GM12878 (cell line): ENCODE data around the gene GLG1. TPM values are rescaled to one million over a fixed set of nuclear protein-coding genes. Genes with fewer than 3 reads are reported as not detected.

Experiments
- ATAC-seq: fragments of 200-7000 bp; cut with Tn5 transposase; 3 replicates; pipeline ENCODE4 v1.9.1; 2020; ENCODE audit warnings: mild to moderate bottlenecking, moderate library complexity
- BruUV-seq: library from RNA; stranded (reverse); fragments of 400-500 nt; replicated peaks from 2 replicates; lab custom pipeline; 2021; lab: Mats Ljungman, UMichigan
- CTCF ChIA-PET: fragments of 300-600 bp; sonication (Branson Sonifier 250); formaldehyde crosslinking; extraction: SDS; loops from one replicate; lab custom pipeline; 2021; ENCODE audit warnings: inconsistent platforms; lab: Yijun Ruan, JAX
- POLR2A ChIA-PET: fragments of 350-600 bp; formaldehyde crosslinking; extraction: SDS; loops from one replicate; lab custom pipeline; 2021; ENCODE audit warnings: inconsistent platforms; lab: Charles Lee
- RAD21 ChIA-PET: fragments of 300-600 bp; sonication (Branson Sonifier 250); formaldehyde crosslinking; loops from one replicate; lab custom pipeline; 2023; ENCODE audit warnings: antibody characterized with exemption; ENCODE audit not compliant: unreplicated experiment; lab: Charles Lee
- SMC1A ChIA-PET: fragments of 300-600 bp; sonication (Branson Sonifier 250); formaldehyde crosslinking; loops from one replicate; lab custom pipeline; 2023; ENCODE audit not compliant: unreplicated experiment, uncharacterized antibody; lab: Charles Lee
- DNase-seq: peaks from one replicate; pipeline ENCODE4 v3.0.0-alpha.2; 2011; ENCODE audit warnings: low read depth, low spot score
- FAIRE-seq: peaks from 3 replicates; lab custom pipeline; 2011; peaks lifted over from hg19 to GRCh38; lab: Jason Lieb, UNC
- H2AFZ ChIP-seq: 2 replicates; pipeline ENCODE4 v1.6.0; 2011; ENCODE audit warnings: low read depth, low read length, control low read depth; ENCODE audit not compliant: control insufficient read depth
- H3K27ac ChIP-seq: 2 replicates; pipeline ENCODE4 v1.5.1; 2011; ENCODE audit warnings: control low read depth; ENCODE audit not compliant: control insufficient read depth, insufficient read depth
- H3K27me3 ChIP-seq, 2 experiments: replicated peaks in 1 of 2; 2 replicates each; pipeline versions ENCODE4 v1.6.0 to v1.6.1; 2011; ENCODE audit warnings: low read length in 1 of 2; ENCODE audit not compliant: control insufficient read depth in 2 of 2, insufficient read depth in 2 of 2
- H3K36me3 ChIP-seq, 2 experiments: 2 replicates each; pipeline ENCODE4 v1.5.1; 2011; ENCODE audit warnings: low read length in 1 of 2; ENCODE audit not compliant: control insufficient read depth in 2 of 2, insufficient read depth in 2 of 2
- H3K4me1 ChIP-seq: 2 replicates; pipeline ENCODE4 v1.6.1; 2011; ENCODE audit warnings: mild to moderate bottlenecking, low read length, moderate library complexity, mixed read lengths; ENCODE audit not compliant: control insufficient read depth, insufficient read depth
- H3K4me2 ChIP-seq: 2 replicates; pipeline ENCODE4 v1.6.0; 2011; ENCODE audit warnings: control low read depth; ENCODE audit not compliant: control insufficient read depth, insufficient read depth
- H3K4me3 ChIP-seq: fragments of 200-600 bp; sonication (generic); 2 replicates; pipeline ENCODE4 v1.5.1; 2016
- H3K79me2 ChIP-seq: 2 replicates; pipeline ENCODE4 v1.6.0; 2011; ENCODE audit warnings: low read length; ENCODE audit not compliant: control insufficient read depth, insufficient read depth
- H3K9ac ChIP-seq: 2 replicates; pipeline ENCODE4 v1.8.0; 2011; ENCODE audit warnings: low read length, control low read depth, mixed read lengths; ENCODE audit not compliant: control insufficient read depth, insufficient read depth
- H3K9me3 ChIP-seq: replicated peaks from 3 replicates; pipeline ENCODE4 v1.5.1; 2011; ENCODE audit warnings: mild to moderate bottlenecking, low read length; ENCODE audit not compliant: control insufficient read depth, insufficient read depth
- H4K20me1 ChIP-seq: 2 replicates; pipeline ENCODE4 v1.6.0; 2011; ENCODE audit not compliant: control insufficient read depth, insufficient read depth
- CEBPB ChIP-seq, 2 experiments: fragments of 150-350 bp in 1 of 2; IDR thresholded peaks; 2 replicates each; pipeline ENCODE4 v1.6.1; 2012 to 2014; ENCODE audit warnings: low read depth in 2 of 2, low read length in 2 of 2, borderline replicate concordance in 1 of 2, inconsistent platforms in 1 of 2
- CREB1 ChIP-seq: IDR thresholded peaks from 2 replicates; pipeline ENCODE4 v1.6.1; 2012; ENCODE audit warnings: low read depth, mild to moderate bottlenecking, inconsistent platforms
- GATAD2B ChIP-seq: fragments of 450-650 bp; conservative IDR thresholded peaks from 2 replicates; pipeline ENCODE4 v1.6.1; 2017; ENCODE audit warnings: low read depth, mild to moderate bottlenecking, moderate library complexity
- HDAC2 ChIP-seq: fragments of 200-600 bp; sonication (generic); IDR thresholded peaks from 2 replicates; pipeline ENCODE4 v1.6.1; 2017
- IKZF1 ChIP-seq: fragments of 450-650 bp; conservative IDR thresholded peaks from 2 replicates; pipeline ENCODE4 v1.6.1; 2017; ENCODE audit warnings: antibody characterized with exemption, mild to moderate bottlenecking
- RUNX3 ChIP-seq: IDR thresholded peaks from 2 replicates; pipeline ENCODE4 v1.6.1; 2012; ENCODE audit warnings: low read length, inconsistent platforms
- SMC3 ChIP-seq: IDR thresholded peaks from 2 replicates; pipeline ENCODE4 v1.6.1; 2011; ENCODE audit warnings: low read length, improper control_type of control experiment, borderline replicate concordance
- SPI1 ChIP-seq: IDR thresholded peaks from 2 replicates; pipeline ENCODE4 v1.6.1; 2011; ENCODE audit warnings: low read depth, mild to moderate bottlenecking, low read length, moderate library complexity, borderline replicate concordance; ENCODE audit not compliant: insufficient read depth
- TCF3 ChIP-seq: IDR thresholded peaks from 2 replicates; pipeline ENCODE4 v1.6.1; 2012; ENCODE audit warnings: low read depth, mild to moderate bottlenecking, low read length, borderline replicate concordance; ENCODE audit not compliant: insufficient read depth
- WGBS: methylation state at CpG from one replicate; pipeline ENCODE4 v1.1.6; 2016; ENCODE audit warnings: low lambda C conversion rate; ENCODE audit not compliant: insufficient replicate concordance, insufficient coverage; ENCODE audit errors: missing lambda C conversion rate; 5-methylcytosine and 5-hydroxymethylcytosine counted together
- in situ Hi-C: fragments of 300-500 bp; cut with MboI; formaldehyde crosslinking; loops from 9 replicates; pipeline ENCODE4 v1.14.3; 2018; ENCODE audit warnings: mixed read lengths
- intact Hi-C: fragments of 100-400 bp; cut with micrococcal nuclease; formaldehyde crosslinking; loops from one replicate; pipeline ENCODE4 v1.14.2; 2022; ENCODE audit not compliant: unreplicated experiment
- polyA plus RNA-seq, 11 experiments: library from polyadenylated mRNA; depleted of rRNA in 4 of 11; unstranded in 6 of 11; stranded (reverse) in 5 of 11; fragments of >200 nt; fragmentation: Nextera tagmentation in 4 of 11; fragmentation: Illumina TruSeq in 1 of 11; extraction: Ambion mirVana in 4 of 11; extraction: Trizol in 1 of 11; gene quantifications; 1 replicate in 1 of 11; 2 replicates in 10 of 11; pipeline versions ENCODE4 v1.2.1 to v1.2.3, GENCODE V29; 2011 to 2016; ENCODE audit warnings: inconsistent platforms in 2 of 11, missing spikeins in 2 of 11, low read depth in 1 of 11
- total RNA-seq, 4 experiments: library from RNA; depleted of rRNA in 3 of 4; stranded (reverse); fragments of >200 nt in 3 of 4; fragmentation: Illumina TruSeq in 1 of 4; extraction: Trizol in 1 of 4; gene quantifications; 2 replicates each; pipeline versions ENCODE4 v1.2.1 to v1.2.3, GENCODE V29; 2013 to 2021
- TF ChIP-seq, protein P1 (sequence below): fragments of 450-650 bp; IDR thresholded peaks from 2 replicates; pipeline ENCODE4 v1.6.1; 2017; ENCODE audit warnings: borderline replicate concordance
- TF ChIP-seq, protein P2 (sequence below): IDR thresholded peaks from 2 replicates; pipeline ENCODE4 v1.6.1; 2011; ENCODE audit warnings: borderline replicate concordance, low read depth, mild to moderate bottlenecking, moderate library complexity, mixed read lengths, low read length; ENCODE audit not compliant: insufficient read depth; ENCODE audit errors: extremely low read length
- TF ChIP-seq, protein P3 (sequence below): fragments of 450-650 bp; formaldehyde crosslinking; IDR thresholded peaks from 2 replicates; pipeline ENCODE4 v1.4.0; 2022; ENCODE audit warnings: mild to moderate bottlenecking, moderate library complexity
- TF ChIP-seq, protein P4 (sequence below): fragments of 450-650 bp; IDR thresholded peaks from 2 replicates; pipeline ENCODE4 v1.6.1; 2017; ENCODE audit warnings: mild to moderate bottlenecking, low read depth, inconsistent platforms; ENCODE audit not compliant: poor library complexity, severe bottlenecking

The GLG1 gene
- total and polyA plus RNA-seq, 10 of the 15 experiments (the other 5 are each of a cell fraction or from before 2014, with no cell fraction given), result 7.6 to 49.4 (median 28.2) TPM

DNA sequence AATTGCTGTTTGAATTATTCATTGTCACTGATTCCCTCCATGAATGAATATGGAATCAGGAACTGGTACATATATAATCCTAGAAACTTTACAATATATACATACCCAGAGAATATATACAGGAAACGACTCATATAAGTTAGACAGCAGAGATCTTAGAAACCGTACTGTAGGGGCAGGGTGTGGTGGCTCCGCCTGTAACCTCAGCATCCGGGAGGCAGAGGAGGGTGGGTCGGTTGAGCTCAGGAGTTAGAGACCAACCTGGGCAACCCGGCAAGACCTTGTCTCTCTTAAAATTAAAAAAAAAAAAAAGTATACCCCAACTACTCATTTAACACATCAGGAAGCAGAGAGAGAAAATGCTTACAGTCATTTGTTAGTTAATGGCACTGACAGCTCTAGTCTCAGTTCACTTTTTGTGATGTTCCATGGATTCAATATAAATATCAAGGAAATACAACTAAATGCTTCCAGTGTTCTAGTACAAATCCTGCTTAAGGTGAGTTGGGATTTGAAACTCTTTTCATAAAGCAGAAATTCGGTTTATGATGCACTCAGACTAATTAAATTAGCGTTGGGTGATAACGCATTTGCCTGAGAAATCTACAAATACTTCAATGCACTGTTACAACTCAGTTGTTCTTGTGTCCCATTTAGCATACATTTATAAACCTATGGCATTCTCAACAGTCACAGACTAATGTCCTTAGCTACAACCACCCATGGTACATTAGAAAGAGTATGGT is 5.6 kb downstream of the GLG1 start:
- in situ Hi-C loops (no loop called here), intact Hi-C loops (loop anchor here (10.0 kb wide), 1 partner anchor 106 kb away; no protein-coding TSS in a partner anchor)
- Histone ChIP-seq H3K27me3 (no peaks in the 10 kb centered on the region), H3K4me2 (peak overlapping the region; percentile 90), H3K9me3 (no peaks in the 10 kb centered on the region), H3K79me2 (peaks cover 76% of the 10 kb centered on the region), H3K4me1 (peaks cover 11% of the 10 kb centered on the region; the same call in 1 of the 2 replicates), H3K4me3 (peak overlapping the region; percentile 38; the same call in 1 of the 2 replicates), H3K27ac (peak overlapping the region; percentile 55; the same call in 1 of the 2 replicates), H4K20me1 (no peaks in the 10 kb centered on the region; the same call in 1 of the 2 replicates), H2AFZ (no peak overlapping the region), H3K36me3 (peaks cover 0 to 2% of the 10 kb centered on the region in 2 experiments; a peak in 1 of 4 replicates), H3K9ac (no peak overlapping the region)
- ChIA-PET POLR2A (interaction anchor here (0.6 to 1.5 kb wide), 4 partner anchors 23 to 429 kb away, joined by 3 to 6 read pairs (median 4); no protein-coding TSS in a partner anchor), SMC1A (interaction anchor here (0.5 to 2.4 kb wide), 10 partner anchors 9 to 166 kb away, joined by 3 to 11 read pairs (median 3); no protein-coding TSS in a partner anchor), CTCF (interaction anchor here (0.7 kb wide), 3 partner anchors 15 to 28 kb away, joined by 3 read pairs; no protein-coding TSS in a partner anchor), RAD21 (interaction anchor here (0.6 to 1.3 kb wide), 6 partner anchors 15 to 262 kb away, joined by 3 to 5 read pairs (median 4); no protein-coding TSS in a partner anchor)
- peak; percentile 72 for FAIRE-seq
- DNase-seq, result no peak
- peak; percentile 89 for ATAC-seq
- BruUV-seq, result no TSS peak
- 29% methylated on average over 9 of the region's 9 CpGs for WGBS
- no peak for TF ChIP-seq TCF3
- no peak for TF ChIP-seq GATAD2B
- TF ChIP-seq CEBPB (IDR thresholded peaks at IDR 0.05; ENCODE audit: borderline replicate concordance in 1 of 2, low read depth in 2 of 2, low read length in 2 of 2), result no peak
- peak; percentile 25; the same call in 1 of the 2 replicates for TF ChIP-seq SPI1
- TF ChIP-seq IKZF1, result no peak
- no peak for TF ChIP-seq HDAC2
- TF ChIP-seq, protein P1, sequence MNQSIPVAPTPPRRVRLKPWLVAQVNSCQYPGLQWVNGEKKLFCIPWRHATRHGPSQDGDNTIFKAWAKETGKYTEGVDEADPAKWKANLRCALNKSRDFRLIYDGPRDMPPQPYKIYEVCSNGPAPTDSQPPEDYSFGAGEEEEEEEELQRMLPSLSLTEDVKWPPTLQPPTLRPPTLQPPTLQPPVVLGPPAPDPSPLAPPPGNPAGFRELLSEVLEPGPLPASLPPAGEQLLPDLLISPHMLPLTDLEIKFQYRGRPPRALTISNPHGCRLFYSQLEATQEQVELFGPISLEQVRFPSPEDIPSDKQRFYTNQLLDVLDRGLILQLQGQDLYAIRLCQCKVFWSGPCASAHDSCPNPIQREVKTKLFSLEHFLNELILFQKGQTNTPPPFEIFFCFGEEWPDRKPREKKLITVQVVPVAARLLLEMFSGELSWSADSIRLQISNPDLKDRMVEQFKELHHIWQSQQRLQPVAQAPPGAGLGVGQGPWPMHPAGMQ, result no peak
- TF ChIP-seq CREB1, result 0 out of 2 replicates have a peak, but pooled peaks have one; percentile 11
- TF ChIP-seq, protein P2, sequence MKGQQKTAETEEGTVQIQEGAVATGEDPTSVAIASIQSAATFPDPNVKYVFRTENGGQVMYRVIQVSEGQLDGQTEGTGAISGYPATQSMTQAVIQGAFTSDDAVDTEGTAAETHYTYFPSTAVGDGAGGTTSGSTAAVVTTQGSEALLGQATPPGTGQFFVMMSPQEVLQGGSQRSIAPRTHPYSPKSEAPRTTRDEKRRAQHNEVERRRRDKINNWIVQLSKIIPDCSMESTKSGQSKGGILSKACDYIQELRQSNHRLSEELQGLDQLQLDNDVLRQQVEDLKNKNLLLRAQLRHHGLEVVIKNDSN, result no peak
- TF ChIP-seq, protein P3, sequence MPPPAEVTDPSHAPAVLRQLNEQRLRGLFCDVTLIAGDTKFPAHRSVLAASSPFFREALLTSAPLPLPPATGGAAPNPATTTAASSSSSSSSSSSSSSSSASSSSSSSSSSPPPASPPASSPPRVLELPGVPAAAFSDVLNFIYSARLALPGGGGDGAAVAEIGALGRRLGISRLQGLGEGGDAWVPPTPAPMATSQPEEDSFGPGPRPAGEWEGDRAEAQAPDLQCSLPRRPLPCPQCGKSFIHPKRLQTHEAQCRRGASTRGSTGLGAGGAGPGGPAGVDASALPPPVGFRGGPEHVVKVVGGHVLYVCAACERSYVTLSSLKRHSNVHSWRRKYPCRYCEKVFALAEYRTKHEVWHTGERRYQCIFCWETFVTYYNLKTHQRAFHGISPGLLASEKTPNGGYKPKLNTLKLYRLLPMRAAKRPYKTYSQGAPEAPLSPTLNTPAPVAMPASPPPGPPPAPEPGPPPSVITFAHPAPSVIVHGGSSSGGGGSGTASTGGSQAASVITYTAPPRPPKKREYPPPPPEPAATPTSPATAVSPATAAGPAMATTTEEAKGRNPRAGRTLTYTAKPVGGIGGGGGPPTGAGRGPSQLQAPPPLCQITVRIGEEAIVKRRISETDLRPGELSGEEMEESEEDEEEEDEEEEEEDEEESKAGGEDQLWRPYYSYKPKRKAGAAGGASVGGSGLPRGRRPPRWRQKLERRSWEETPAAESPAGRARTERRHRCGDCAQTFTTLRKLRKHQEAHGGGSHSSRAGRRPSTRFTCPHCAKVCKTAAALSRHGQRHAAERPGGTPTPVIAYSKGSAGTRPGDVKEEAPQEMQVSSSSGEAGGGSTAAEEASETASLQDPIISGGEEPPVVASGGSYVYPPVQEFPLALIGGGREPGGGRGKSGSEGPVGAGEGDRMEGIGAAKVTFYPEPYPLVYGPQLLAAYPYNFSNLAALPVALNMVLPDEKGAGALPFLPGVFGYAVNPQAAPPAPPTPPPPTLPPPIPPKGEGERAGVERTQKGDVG (CRISPR knock-in tag), result no peak
- TF ChIP-seq, protein P4, sequence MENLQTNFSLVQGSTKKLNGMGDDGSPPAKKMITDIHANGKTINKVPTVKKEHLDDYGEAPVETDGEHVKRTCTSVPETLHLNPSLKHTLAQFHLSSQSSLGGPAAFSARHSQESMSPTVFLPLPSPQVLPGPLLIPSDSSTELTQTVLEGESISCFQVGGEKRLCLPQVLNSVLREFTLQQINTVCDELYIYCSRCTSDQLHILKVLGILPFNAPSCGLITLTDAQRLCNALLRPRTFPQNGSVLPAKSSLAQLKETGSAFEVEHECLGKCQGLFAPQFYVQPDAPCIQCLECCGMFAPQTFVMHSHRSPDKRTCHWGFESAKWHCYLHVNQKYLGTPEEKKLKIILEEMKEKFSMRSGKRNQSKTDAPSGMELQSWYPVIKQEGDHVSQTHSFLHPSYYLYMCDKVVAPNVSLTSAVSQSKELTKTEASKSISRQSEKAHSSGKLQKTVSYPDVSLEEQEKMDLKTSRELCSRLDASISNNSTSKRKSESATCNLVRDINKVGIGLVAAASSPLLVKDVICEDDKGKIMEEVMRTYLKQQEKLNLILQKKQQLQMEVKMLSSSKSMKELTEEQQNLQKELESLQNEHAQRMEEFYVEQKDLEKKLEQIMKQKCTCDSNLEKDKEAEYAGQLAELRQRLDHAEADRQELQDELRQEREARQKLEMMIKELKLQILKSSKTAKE, result no peak
- TF ChIP-seq RUNX3, result peak; percentile 54
- TF ChIP-seq SMC3, result no peak
